Gastroesophageal sphincter (tissue), 3 donors: ENCODE data around the gene MVB12B.

Source experiments
- CTCF ChIP-seq, 4 experiments: fragments of 200-600 bp in 2 of 4; fragments of 450-650 bp in 2 of 4; sonication (generic) in 1 of 4; IDR thresholded peaks; one replicate each; pipeline ENCODE4 v1.5.1; 2017 to 2019; ENCODE audit warnings: antibody characterized with exemption in 4 of 4, mild to moderate bottlenecking in 2 of 4, moderate library complexity in 2 of 4
- POLR2AphosphoS5 ChIP-seq: sonication (generic); formaldehyde crosslinking; IDR thresholded peaks from one replicate; pipeline ENCODE4 v1.6.1; 2017; ENCODE audit warnings: antibody characterized with exemption

- no peak for TF ChIP-seq CTCF (IDR thresholded peaks at IDR 0.05)
- no peak for TF ChIP-seq POLR2AphosphoS5
Observed at GRCh38 chr9:126373241-126373640, 46.6 kb downstream of the MVB12B start.
